Fibroblast of mammary gland (primary cell): ENCODE results near the gene WSB2.

Source experiments
- DNase-seq: peaks from one replicate; pipeline ENCODE4 v3.0.0-alpha.2; 2010; ENCODE audit warnings: low read depth
- H3K4me3 ChIP-seq: 2 replicates; pipeline ENCODE4 v1.5.1; 2011; ENCODE audit warnings: low read depth, mild to moderate bottlenecking, low read length, moderate library complexity; ENCODE audit not compliant: control insufficient read depth
- TF ChIP-seq, protein P1 (sequence below): conservative IDR thresholded peaks from 2 replicates; pipeline ENCODE4 v1.5.1; 2011; ENCODE audit warnings: low read depth, low read length, inconsistent platforms; ENCODE audit not compliant: control insufficient read depth, insufficient read depth

WSB2 gene

GRCh38 chr12:118063576-118064391, 2.8 kb upstream of the WSB2 start:
- H3K4me3 ChIP-seq: no peak overlapping the region
- DNase-seq: no peak
- TF ChIP-seq, protein P1, sequence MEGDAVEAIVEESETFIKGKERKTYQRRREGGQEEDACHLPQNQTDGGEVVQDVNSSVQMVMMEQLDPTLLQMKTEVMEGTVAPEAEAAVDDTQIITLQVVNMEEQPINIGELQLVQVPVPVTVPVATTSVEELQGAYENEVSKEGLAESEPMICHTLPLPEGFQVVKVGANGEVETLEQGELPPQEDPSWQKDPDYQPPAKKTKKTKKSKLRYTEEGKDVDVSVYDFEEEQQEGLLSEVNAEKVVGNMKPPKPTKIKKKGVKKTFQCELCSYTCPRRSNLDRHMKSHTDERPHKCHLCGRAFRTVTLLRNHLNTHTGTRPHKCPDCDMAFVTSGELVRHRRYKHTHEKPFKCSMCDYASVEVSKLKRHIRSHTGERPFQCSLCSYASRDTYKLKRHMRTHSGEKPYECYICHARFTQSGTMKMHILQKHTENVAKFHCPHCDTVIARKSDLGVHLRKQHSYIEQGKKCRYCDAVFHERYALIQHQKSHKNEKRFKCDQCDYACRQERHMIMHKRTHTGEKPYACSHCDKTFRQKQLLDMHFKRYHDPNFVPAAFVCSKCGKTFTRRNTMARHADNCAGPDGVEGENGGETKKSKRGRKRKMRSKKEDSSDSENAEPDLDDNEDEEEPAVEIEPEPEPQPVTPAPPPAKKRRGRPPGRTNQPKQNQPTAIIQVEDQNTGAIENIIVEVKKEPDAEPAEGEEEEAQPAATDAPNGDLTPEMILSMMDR: no peak

GRCh38 chr12:118061873-118062843, 1.2 kb upstream of the WSB2 start:
- TF ChIP-seq, protein P1: no peak
- DNase-seq: peak; percentile 64
- H3K4me3 ChIP-seq: peak overlapping the region; percentile 85

GRCh38 chr12:118060301-118061010, 523 bp downstream of the WSB2 start:
- TF ChIP-seq, protein P1: no peak
- no peak for DNase-seq

DNA sequence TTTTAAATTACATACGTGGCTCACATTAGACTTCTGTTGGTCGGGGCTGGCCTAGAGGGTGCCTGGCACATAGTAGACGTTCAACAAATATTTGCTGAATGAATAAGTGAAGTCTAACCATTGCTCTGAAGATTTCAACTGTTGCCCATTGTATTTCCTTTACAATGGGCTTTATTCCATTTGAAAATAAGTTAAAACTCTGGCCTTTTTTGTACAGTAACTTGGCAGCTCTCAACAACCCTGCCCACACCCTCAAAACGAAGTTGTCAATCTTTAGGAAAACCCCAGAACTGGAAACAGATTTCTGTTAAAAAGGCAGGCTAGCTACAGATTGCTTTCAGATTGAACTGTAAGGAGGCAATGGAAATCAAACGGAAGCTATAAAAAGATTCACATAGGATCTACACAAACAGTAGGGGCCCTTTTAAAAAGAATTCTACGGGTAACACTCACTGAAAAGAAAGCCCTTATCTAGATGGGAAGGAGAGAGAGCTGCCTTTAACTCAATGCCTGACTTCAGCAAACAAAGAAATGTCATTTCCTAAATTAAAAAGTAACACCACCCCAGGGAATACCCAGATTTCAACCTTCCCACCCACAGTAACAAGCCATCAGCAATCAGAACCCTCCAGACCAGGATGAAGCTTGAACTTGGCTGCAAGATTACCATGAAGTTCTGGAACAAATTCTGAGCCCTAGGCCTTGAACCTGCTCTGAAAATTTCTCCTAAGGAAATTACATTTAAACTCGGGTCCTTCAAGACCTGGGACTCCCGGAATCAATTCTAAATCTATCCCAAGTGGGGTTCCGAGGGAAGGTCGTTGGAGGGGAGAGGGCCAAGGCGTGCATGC, 1.4 kb downstream of the WSB2 start:
- DNase-seq: peak; percentile 49
- TF ChIP-seq, protein P1: no peak
- peak overlapping the region; percentile 83 for H3K4me3 ChIP-seq

More at GRCh38 chr12:118060301-118061010, 523 bp downstream of the WSB2 start:
- H3K4me3 ChIP-seq: peak overlapping the region; percentile 83

- H3K4me3 ChIP-seq: no peak overlapping the region
- TF ChIP-seq, protein P1: no peak
- DNase-seq: no peak
Observed at GRCh38 chr12:118058881-118059280, 2.1 kb downstream of the WSB2 start.
